Measurements from ENCODE around the gene CD84. TPM values are rescaled to one million over a fixed set of nuclear protein-coding genes. Genes with fewer than 3 reads are reported as not detected.
"Not testable (repeated sequence)": the region's sequence is repeated elsewhere in the genome, so short reads cannot be mapped to it uniquely, and the experiment has no call there.

The CD84 gene
- total RNA-seq, 1 donor from 2014 or later: not detected

DNA sequence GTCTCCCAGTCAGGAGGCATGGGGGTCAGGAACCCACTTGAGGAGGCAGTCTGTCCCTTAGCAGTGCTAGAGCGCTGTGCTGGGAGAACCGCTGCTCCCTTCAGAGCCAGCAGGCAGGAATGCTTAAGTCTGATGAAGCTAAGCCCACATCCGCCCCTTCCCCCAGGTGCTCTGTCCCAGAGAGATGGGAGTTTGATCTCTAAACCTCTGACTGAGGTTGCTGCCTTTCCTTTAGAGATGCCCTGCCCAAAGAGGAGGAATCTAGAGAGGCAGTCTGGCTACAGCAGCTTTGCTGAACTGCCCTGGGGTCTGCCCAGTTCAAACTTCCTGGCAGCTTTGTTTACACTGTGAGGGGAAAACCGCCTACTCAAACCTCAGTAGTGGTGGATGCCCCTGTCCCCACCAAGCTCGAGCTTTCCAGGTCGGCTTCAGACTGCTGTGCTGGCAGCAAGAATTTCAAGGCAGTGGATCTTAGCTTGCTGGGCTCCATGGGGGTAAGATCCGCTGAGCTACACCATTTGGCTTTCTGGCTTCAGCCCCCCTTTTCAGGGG is 49.8 kb downstream of the CD84 start:
- not testable (repeated sequence) for H2AFZ ChIP-seq (replicated peaks); H3K27me3 Mint-ChIP-seq (ENCODE audit: insufficient read depth, low read depth); H3K36me3 Mint-ChIP-seq; H3K9me3 ChIP-seq (ENCODE audit: low read depth); H3F3A ChIP-seq (ENCODE audit: low read depth); H3K36me3 ChIP-seq; H3K27ac ChIP-seq; H3K79me2 ChIP-seq (ENCODE audit: low read depth); H3K27ac Mint-ChIP-seq; DNase-seq (ENCODE audit: low spot score); H3K27me3 ChIP-seq; H3K9ac ChIP-seq; H3K4me1 Mint-ChIP-seq; H3K4me1 ChIP-seq; H3K4me2 ChIP-seq; H3K4me3 Mint-ChIP-seq; H3K4me3 ChIP-seq; H4K20me1 ChIP-seq (ENCODE audit: low read depth)
- peaks cover 34% of the 10 kb centered on the region for H3K9me3 Mint-ChIP-seq

DNA sequence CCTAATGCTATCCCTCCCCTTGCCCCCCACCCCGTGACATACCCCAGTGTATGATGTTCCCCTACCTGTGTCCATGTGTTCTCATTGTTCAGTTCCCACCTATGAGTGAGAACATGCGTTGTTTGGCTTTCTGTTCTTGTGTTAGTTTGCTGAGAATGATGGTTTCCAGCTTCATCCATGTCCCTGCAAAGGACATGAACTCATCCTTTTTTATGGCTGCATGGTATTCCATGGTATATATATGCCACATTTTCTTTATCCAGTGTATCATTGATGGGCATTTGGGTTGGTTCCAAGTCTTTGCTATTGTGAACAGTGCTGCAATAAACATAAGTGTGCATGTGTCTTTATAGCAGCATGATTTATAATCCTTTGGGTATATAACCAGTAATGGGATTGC is 55.5 kb downstream of the CD84 start:
- H3K27ac Mint-ChIP-seq; H3K9ac ChIP-seq; H3K9me3 ChIP-seq (ENCODE audit: low read depth); H3K79me2 ChIP-seq (ENCODE audit: low read depth); DNase-seq (ENCODE audit: low spot score); H3F3A ChIP-seq (ENCODE audit: low read depth); H3K4me1 Mint-ChIP-seq; H3K4me2 ChIP-seq; H3K4me3 Mint-ChIP-seq; H3K4me1 ChIP-seq; H3K36me3 ChIP-seq; H2AFZ ChIP-seq (replicated peaks); H3K27ac ChIP-seq; H3K27me3 Mint-ChIP-seq (ENCODE audit: insufficient read depth, low read depth); H4K20me1 ChIP-seq (ENCODE audit: low read depth); H3K4me3 ChIP-seq; H3K27me3 ChIP-seq; H3K36me3 Mint-ChIP-seq: not testable (repeated sequence)
- H3K9me3 Mint-ChIP-seq: peaks cover 24% of the 10 kb centered on the region

DNA sequence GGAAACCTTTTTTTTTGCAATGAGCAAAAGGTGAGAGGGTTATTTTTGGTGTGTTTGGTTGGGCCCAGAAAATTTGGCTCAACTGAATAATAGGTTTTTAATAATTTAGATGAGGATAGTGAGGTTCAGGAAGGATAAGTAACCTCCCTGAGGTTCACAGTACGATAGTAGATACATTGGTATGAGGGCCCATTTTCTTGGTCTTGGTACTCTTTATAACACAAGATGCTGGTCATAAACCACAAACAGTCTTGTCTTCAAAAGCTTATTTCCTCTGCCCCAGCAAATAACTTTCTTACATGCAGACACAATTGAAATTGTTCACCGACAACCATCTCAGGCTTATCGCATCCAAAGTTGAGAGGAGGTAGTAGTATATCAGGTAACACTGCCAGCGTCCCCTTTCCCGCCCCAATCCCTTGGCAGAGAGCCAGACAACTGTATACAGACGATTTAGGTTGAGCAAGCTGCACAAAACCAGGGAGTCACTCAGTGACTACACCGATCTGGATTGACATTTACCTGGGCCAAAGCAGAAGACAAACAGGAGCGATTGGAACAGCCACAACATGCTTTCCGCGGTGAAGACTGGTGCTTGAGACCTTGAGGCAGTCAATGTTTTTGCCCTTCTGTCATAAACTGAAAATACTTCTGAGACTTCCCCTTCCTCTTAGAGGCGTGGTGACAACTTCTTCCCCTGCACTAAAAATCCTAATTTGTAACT is 56.5 kb downstream of the CD84 start, which contains the start of gene SLAMF6:
SLAMF6 (minus strand) TSS at position 634 of the 724 bp plus-strand sequence; CDS start at position 571, 63 bp downstream.
- Mint-ChIP-seq H3K27me3 (ENCODE audit: insufficient read depth, low read depth) (peaks cover 2% of the 10 kb centered on the region), H3K27ac (no peak within 1 kb of the TSS), H3K4me1 (no peaks in the 10 kb centered on the region), H3K9me3 (peaks cover 24% of the 10 kb centered on the region), H3K36me3 (no peaks in the 10 kb centered on the region), H3K4me3 (no peak within 1 kb of the TSS)
- Histone ChIP-seq H3K9ac (no peak within 1 kb of the TSS), H3K36me3 (no peaks in the 10 kb centered on the region), H3K9me3 (ENCODE audit: low read depth) (no peaks in the 10 kb centered on the region), H3K4me1 (no peaks in the 10 kb centered on the region), H3F3A (ENCODE audit: low read depth) (no peaks in the 10 kb centered on the region), H3K27me3 (no peaks in the 10 kb centered on the region), H3K4me3 (no peak within 1 kb of the TSS), H3K79me2 (ENCODE audit: low read depth) (no peaks in the 10 kb centered on the region), H3K4me2 (no peak within 1 kb of the TSS), H3K27ac (no peak within 1 kb of the TSS), H4K20me1 (ENCODE audit: low read depth) (no peaks in the 10 kb centered on the region), H2AFZ (replicated peaks) (no peak within 1 kb of the TSS)
- TF ChIP-seq EZH2phosphoT487 (IDR thresholded peaks at IDR 0.05): no peak
- TF ChIP-seq, protein P1, sequence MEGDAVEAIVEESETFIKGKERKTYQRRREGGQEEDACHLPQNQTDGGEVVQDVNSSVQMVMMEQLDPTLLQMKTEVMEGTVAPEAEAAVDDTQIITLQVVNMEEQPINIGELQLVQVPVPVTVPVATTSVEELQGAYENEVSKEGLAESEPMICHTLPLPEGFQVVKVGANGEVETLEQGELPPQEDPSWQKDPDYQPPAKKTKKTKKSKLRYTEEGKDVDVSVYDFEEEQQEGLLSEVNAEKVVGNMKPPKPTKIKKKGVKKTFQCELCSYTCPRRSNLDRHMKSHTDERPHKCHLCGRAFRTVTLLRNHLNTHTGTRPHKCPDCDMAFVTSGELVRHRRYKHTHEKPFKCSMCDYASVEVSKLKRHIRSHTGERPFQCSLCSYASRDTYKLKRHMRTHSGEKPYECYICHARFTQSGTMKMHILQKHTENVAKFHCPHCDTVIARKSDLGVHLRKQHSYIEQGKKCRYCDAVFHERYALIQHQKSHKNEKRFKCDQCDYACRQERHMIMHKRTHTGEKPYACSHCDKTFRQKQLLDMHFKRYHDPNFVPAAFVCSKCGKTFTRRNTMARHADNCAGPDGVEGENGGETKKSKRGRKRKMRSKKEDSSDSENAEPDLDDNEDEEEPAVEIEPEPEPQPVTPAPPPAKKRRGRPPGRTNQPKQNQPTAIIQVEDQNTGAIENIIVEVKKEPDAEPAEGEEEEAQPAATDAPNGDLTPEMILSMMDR (IDR thresholded peaks at IDR 0.05): no peak
- no peak for TF ChIP-seq EZH2 (IDR thresholded peaks at IDR 0.05)
- no peak for DNase-seq (ENCODE audit: low spot score)

DNA sequence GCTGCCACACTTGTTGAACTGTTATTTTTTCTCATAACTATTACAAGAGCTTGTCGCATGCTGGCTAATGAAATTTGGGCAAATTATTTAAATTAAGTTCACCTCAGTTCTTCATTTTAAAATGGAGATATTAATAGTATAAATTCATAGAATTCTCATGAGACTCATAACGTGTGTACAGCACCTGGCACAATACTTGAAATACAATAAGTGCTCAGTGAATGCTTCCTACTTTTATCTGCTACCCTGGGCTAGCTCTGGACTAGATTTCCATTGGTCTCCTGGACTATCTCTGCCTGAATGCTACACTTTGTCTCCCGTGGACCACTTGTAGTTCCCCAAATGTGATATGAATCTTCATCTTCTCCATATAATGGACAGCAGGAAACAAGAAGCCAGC is 57.2 kb downstream of the CD84 start:
- Mint-ChIP-seq H3K4me1 (no peaks in the 10 kb centered on the region), H3K36me3 (no peaks in the 10 kb centered on the region), H3K27ac (no peak overlapping the region), H3K27me3 (ENCODE audit: insufficient read depth, low read depth) (peaks cover 2% of the 10 kb centered on the region), H3K4me3 (no peak overlapping the region), H3K9me3 (peaks cover 23% of the 10 kb centered on the region)
- DNase-seq (ENCODE audit: low spot score): no peak
- TF ChIP-seq EZH2 (IDR thresholded peaks at IDR 0.05): no peak
- TF ChIP-seq EZH2phosphoT487 (IDR thresholded peaks at IDR 0.05): no peak
- TF ChIP-seq, protein P1 (IDR thresholded peaks at IDR 0.05): no peak
- no peaks in the 10 kb centered on the region for H3K4me1 ChIP-seq
- H3K79me2 ChIP-seq (ENCODE audit: low read depth): no peaks in the 10 kb centered on the region
- H4K20me1 ChIP-seq (ENCODE audit: low read depth): no peaks in the 10 kb centered on the region
- H3K36me3 ChIP-seq: no peaks in the 10 kb centered on the region
- no peak overlapping the region for H3K9ac ChIP-seq
- H3K9me3 ChIP-seq (ENCODE audit: low read depth): no peaks in the 10 kb centered on the region
- no peak overlapping the region for H2AFZ ChIP-seq (replicated peaks)
- no peaks in the 10 kb centered on the region for H3K27me3 ChIP-seq
- H3K4me2 ChIP-seq: no peak overlapping the region
- no peaks in the 10 kb centered on the region for H3F3A ChIP-seq (ENCODE audit: low read depth)
- no peak overlapping the region for H3K4me3 ChIP-seq
- no peak overlapping the region for H3K27ac ChIP-seq

Data from neural progenitor cell (in vitro differentiated cells).